H1 (cell line): ENCODE results near the gene PDE8B. TPM values are rescaled to one million over a fixed set of nuclear protein-coding genes. Genes with fewer than 3 reads are reported as not detected.

Source experiments
- CEBPB ChIP-seq: IDR thresholded peaks from 2 replicates; pipeline ENCODE4 v1.6.1; 2012; ENCODE audit warnings: low read depth, low read length
- GTF2F1 ChIP-seq: IDR thresholded peaks from 2 replicates; pipeline ENCODE4 v1.6.1; 2012; ENCODE audit warnings: low read depth, low read length, improper control_type of control experiment, borderline replicate concordance
- NANOG ChIP-seq: IDR thresholded peaks from 2 replicates; pipeline ENCODE4 v1.6.1; 2011; ENCODE audit warnings: low read length, low read depth, mild to moderate bottlenecking, inconsistent platforms; ENCODE audit not compliant: insufficient read depth, poor library complexity, severe bottlenecking
- SP1 ChIP-seq: IDR thresholded peaks from 2 replicates; pipeline ENCODE4 v1.6.1; 2011; ENCODE audit warnings: low read depth, low read length
- polyA plus RNA-seq, 7 experiments: library from polyadenylated mRNA; depleted of rRNA in 3 of 7; stranded (reverse) in 5 of 7; unstranded in 2 of 7; fragments of >200 nt in 5 of 7; fragments of 200-250 nt in 2 of 7; gene quantifications; 1 replicate in 5 of 7; 2 replicates in 1 of 7; 4 replicates in 1 of 7; pipeline versions ENCODE4 v1.2.1 to v1.2.3, GENCODE V29; 2011 to 2013; ENCODE audit warnings: missing spikeins in 2 of 7, mixed read lengths in 2 of 7
- total RNA-seq: library from RNA; stranded (reverse); fragmentation: NEBNext Ultra II Directional; extraction: Animal tissue kit (Norgen Biotek cat#: 25700); gene quantifications from 2 replicates; pipeline ENCODE4 v1.2.1, GENCODE V29; 2021
- TF ChIP-seq, protein P1 (sequence below): IDR thresholded peaks from 2 replicates; pipeline ENCODE4 v1.6.1; 2012; ENCODE audit warnings: inconsistent platforms

PDE8B gene
- total and polyA plus RNA-seq, 2 of the 8 experiments (the other 6 are each of a cell fraction or from before 2014, with no cell fraction given), result 0.32 to 1.1 TPM

DNA sequence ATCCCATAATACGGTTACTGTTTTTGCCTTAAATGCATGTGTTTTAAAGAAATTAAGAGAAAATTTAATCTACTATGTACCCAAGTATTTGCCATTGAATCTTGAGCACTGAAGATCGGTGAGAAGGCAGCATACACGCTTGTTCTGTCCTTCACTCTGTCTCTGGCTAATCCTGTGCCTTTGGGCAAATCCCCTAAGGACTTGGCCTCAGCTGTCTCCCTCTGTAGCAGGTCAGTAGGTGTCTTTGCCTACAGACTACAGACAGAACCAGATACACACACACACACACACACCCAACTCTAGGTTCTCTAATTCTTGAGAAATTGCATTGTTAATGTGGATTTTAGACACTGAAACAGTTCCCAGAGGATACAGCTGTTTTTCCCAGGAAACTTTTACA, 164.2 kb downstream of the PDE8B start (continued):
- TF ChIP-seq SP1 (no peak), GTF2F1 (no peak), CEBPB (no peak), NANOG (no peak)
- TF ChIP-seq, protein P1, sequence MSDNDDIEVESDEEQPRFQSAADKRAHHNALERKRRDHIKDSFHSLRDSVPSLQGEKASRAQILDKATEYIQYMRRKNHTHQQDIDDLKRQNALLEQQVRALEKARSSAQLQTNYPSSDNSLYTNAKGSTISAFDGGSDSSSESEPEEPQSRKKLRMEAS, result no peak
